GM21528 (cell line): ENCODE measurements around the gene MATN3.

Source experiments
- ATAC-seq: cut with Tn5 transposase; IDR thresholded peaks from one replicate; pipeline ENCODE4 v1.9.1; 2021; ENCODE audit warnings: mild to moderate bottlenecking, moderate library complexity; ENCODE audit not compliant: unreplicated experiment, low FRiP score

The MATN3 gene

DNA sequence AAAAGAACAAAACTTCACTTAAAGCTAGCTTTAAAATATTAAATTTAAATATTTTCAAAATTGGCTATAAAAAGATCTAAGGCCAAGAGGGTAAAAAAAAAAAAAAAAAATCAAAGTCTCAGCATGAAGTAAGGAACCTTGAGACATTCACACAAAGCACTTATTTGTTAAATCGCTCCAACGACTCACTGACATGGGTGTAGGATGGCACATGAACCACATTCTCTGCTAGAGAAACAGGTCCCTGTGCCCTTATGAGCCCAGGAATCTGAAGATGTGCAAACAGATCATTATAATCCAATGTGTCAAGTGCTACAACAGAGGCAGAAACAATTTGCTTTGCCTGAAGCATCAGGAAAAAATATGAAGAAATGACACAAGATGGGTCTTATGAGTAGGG is 25.2 kb upstream of the MATN3 start:
- no peak for ATAC-seq

DNA sequence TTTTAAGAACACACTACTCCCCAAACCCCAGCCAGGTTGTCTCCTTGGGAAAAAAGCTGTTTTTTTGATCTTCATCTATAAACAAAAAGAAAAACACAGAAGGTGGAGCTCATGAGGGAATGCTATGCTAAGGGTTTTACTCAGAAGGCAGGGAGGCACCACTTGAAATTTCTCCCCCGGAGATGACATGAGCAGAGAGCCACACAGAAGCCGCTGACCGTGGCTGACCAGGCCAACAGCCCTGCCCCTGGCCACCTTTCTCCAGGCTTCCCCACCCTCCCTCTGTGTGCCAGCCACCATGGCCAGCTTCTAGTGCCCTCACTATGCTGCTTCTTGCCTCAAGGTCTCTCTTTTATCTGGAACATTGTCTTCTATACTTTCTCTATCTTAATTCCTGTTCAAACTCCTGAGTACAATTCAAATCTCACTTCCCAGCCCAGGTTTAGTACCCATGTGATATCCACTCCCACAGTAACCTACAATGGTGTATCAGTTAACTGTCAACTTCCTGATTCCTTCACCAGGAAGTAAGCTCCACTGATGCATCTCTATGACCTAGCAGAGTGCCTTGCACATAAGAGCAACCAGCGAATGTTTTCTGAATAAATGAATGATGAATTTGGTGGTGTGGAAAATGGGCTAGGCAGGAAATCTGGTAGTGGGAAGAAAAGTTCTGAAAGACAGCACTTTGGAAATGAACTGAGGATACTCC is 23.6 kb upstream of the MATN3 start:
- ATAC-seq, result no peak

GRCh38 chr2:20034821-20035220 is 22.4 kb upstream of the MATN3 start:
- no peak for ATAC-seq

DNA sequence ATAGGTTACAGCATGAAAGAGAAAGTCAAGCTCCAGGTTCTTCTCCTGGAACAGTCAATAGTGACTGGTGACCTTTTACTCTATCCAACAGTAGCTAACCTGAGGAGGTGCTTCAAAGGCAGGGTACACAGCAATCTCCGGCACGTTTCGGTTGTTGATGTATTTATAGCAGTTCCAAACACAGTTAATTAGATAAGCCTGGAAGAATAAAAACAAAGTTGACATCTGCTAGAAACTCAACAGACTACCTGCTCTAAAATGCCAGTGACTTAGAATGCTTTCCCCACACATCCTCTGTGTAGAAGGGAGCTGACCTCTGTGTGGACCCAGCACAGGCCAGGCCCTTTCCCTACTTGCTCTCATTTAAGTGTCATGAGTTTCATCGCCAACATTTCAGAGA is 21.8 kb upstream of the MATN3 start:
- ATAC-seq, result no peak

DNA sequence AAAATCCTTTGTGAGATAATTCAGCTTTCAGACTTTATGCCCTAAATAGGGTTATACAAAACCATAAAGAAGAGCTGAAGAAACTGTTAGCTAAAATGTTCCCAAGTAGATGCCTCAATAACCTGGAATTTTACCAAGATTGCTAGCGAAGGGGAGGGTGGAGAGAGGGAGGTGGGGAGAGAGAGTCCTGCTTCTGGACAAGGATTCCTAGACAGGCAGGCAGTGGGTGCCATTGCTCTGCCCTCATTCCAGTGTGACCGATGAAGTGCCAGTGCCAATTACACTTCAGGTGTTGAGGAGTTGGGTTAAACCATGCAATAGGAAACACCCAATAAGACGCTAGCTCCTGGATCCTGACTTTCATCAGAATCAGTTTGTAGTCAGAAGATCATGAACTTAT is 20.9 kb upstream of the MATN3 start:
- ATAC-seq, result no peak

GRCh38 chr2:20030224-20030623 is 17.8 kb upstream of the MATN3 start:
- ATAC-seq, result no peak

DNA sequence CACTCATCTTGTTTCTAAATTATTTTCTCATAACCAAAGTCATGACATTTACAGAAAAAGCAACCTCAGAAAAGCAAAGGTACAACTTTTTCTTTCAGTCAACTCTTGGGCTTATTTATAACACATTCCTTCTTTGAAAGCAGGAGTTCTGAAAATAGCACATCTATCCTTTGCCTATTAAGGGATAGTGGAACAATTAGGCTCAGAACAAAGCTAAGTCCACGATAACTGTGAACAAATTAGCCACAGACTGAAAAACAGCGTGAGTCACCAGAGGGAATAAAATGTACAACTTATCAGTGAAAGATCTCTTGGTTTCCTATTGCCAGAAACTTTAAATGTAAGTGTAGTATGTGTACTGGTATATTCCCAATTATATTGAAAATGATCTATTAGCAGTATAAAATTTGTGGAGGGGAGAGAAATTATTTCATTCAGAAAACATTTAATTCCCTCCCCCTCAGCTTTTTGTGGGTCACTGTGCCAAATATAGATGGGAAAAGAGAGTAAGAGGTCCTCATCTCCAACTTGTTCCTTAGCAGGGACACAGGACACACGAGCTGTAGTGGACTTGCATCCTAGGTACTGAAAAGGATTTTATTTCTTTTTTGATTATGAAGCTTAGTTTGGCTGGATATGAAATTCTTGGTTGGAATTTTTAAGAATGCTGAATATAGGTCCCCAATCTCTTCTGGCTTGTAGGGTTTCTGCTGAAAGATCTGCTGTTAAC is 15.4 kb upstream of the MATN3 start:
- ATAC-seq, result no peak

DNA sequence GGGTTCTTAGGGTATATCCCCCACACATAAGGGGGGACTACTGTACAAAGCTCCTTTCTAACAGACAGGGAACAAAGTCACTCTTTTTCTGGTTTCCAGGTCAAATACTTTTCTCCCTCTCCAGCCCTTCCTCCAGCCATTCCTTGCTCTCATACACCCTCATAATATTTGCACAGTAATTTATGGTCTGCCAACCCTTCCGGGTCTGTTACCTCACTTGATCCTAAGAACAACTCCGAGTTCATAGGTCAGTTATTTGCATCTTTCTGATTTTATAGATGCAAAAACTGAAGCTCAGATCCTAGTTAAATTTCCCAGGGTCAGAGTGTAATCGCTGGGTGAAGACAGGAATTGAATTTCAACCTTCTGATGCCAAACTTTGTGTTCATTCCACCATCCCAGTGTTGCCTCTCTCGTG is 14.8 kb upstream of the MATN3 start:
- no peak for ATAC-seq

- ATAC-seq, result no peak
These were observed 12.8 kb upstream of the MATN3 start for GRCh38 chr2:20025065-20025786.

- no peak for ATAC-seq
These were observed 11.2 kb upstream of the MATN3 start for GRCh38 chr2:20023688-20024087.

- no peak for ATAC-seq
These were observed 9.0 kb upstream of the MATN3 start for GRCh38 chr2:20021405-20022009.

DNA sequence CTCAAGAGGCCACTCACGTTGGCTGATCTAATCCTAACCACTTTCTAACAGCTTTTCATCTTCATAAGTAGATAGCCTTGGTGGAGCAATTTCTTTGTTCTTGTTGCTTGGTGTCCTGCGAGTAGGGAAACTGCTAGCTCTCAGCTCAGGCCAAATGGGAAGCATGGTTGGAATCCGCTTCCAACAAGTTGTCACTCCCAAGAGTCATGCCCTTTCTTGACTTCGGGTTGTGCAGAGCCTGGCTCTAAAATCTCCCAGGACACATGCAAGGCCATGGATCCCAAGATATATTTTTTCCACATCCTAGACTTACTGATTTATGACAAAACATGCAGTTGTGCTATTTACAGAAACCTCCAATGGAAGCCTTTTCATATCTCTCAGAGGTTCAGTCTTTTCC is 7.3 kb upstream of the MATN3 start:
- no peak for ATAC-seq

DNA sequence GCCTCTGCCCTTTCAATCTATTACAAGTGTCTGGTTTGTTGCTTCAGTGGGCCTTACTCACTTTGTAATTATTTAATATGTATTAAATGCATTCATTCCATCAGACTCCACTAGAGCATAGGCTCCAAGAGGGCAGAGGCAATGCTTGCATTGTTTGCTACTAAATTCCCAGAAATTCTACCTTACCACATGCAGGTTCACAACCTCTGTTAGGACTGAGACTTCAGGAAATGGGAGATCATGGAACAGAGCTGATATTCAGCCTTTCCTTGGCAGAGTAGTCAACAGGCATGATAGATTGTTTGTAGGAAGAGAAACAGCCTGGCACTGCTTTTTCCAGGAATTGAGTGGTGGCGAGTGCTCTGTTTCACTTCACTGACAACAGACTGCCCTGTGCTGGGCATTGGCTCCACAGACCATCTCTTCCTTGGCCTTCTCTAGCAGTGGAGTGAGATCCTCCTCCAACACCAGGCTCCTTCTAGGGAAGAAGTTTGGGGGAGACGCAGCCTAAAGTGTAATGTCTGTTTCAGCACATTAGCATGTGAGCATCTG is 6.2 kb upstream of the MATN3 start:
- no peak for ATAC-seq

DNA sequence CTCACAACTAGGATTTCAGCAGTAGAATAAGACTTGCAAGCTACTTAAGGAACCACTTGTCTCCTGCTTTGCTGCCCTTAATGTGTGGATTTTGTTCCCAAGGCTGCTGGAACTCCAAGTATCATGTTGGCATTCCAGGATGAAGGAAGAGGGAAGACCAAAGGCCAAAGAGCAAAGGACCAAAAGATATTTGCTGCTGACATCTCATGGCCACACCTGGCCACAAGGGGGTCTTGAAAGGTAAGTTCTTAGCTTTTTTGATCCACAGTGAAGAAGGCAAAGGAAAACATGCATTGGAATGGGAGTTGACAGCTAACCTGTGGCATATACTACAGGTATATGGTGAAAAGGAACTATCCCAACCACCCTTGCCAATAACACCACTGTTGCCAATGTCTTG is 3.9 kb upstream of the MATN3 start:
- no peak for ATAC-seq

GRCh38 chr2:20015482-20016083 is 3.1 kb upstream of the MATN3 start:
- ATAC-seq, result no peak

GRCh38 chr2:20013126-20013849 is 820 bp upstream of the MATN3 start:
- ATAC-seq, result no peak

GRCh38 chr2:20012032-20012281 is 511 bp downstream of the MATN3 start:
- no peak for ATAC-seq

GRCh38 chr2:20011276-20012031 is 1.0 kb downstream of the MATN3 start:
- no peak for ATAC-seq

DNA sequence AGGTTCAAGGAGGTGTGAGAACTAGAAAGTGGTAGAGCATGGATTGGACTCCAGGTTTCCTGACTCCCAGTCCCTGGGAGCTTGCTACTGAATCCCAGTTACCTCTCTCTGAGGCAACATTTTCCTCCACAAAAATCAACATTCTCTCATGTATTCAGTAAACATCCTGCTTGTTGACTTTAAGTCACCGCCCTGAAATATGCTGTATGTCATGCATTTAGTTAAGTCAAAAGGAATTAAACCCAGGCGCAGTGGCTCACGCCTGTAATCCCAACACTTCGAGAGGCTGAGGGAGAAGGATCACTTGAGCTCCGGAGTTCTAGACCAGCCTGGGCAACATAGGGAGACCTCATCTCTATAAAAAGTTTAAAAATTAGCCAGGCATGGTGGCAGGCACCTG is 3.8 kb downstream of the MATN3 start:
- no peak for ATAC-seq
